Measurements from ENCODE around the gene MCCD1.
"Not testable (repeated sequence)": the region's sequence is repeated elsewhere in the genome, so short reads cannot be mapped to it uniquely, and the experiment has no call there.

The MCCD1 gene

GRCh38 chr6:31498748-31499147 is 30.0 kb upstream of the MCCD1 start:
- no peak for DNase-seq (ENCODE audit: low spot score)
- no peak overlapping the region for H3K27ac ChIP-seq
- TF ChIP-seq CTCF (conservative IDR thresholded peaks at IDR 0.05; ENCODE audit: low read depth): no peak
- CTCF ChIA-PET: interaction anchor here (0.6 kb wide), 1 partner anchor 219 kb away, joined by 4 read pairs; no protein-coding TSS in a partner anchor
- POLR2A ChIA-PET (ENCODE audit: low non-redundant PET): no interaction called here

GRCh38 chr6:31499648-31500047 is 29.1 kb upstream of the MCCD1 start:
- DNase-seq (ENCODE audit: low spot score); H3K27ac ChIP-seq: not testable (repeated sequence)

GRCh38 chr6:31502586-31502985 is 26.2 kb upstream of the MCCD1 start:
- DNase-seq (ENCODE audit: low spot score): no peak
- H3K27ac ChIP-seq: no peak overlapping the region
- POLR2A ChIA-PET (ENCODE audit: low non-redundant PET): no interaction called here
- TF ChIP-seq CTCF (conservative IDR thresholded peaks at IDR 0.05; ENCODE audit: low read depth): no peak
- CTCF ChIA-PET: interaction anchor here (0.7 kb wide), 1 partner anchor 8 kb away, joined by 3 read pairs; no protein-coding TSS in a partner anchor

More at GRCh38 chr6:31499648-31500047, 29.1 kb upstream of the MCCD1 start:
- CTCF ChIA-PET; POLR2A ChIA-PET (ENCODE audit: low non-redundant PET): not testable (repeated sequence)

- CTCF ChIA-PET; POLR2A ChIA-PET (ENCODE audit: low non-redundant PET); H3K27ac ChIP-seq; DNase-seq (ENCODE audit: low spot score): not testable (repeated sequence)
Observed at GRCh38 chr6:31509036-31509435, 19.7 kb upstream of the MCCD1 start.

GRCh38 chr6:31510007-31510406 is 18.8 kb upstream of the MCCD1 start:
- no peak for TF ChIP-seq CTCF (conservative IDR thresholded peaks at IDR 0.05; ENCODE audit: low read depth)
- ChIA-PET CTCF (no interaction called here), POLR2A (ENCODE audit: low non-redundant PET) (no interaction called here)
- no peak for DNase-seq (ENCODE audit: low spot score)
- no peak overlapping the region for H3K27ac ChIP-seq

GRCh38 chr6:31513456-31514165 is 15.2 kb upstream of the MCCD1 start:
- POLR2A ChIA-PET (ENCODE audit: low non-redundant PET): no interaction called here
- DNase-seq (ENCODE audit: low spot score): no peak
- TF ChIP-seq CTCF (conservative IDR thresholded peaks at IDR 0.05; ENCODE audit: low read depth): no peak
- CTCF ChIA-PET: interaction anchor here (0.7 kb wide), 1 partner anchor 23 kb away, joined by 3 read pairs; no protein-coding TSS in a partner anchor
- no peak overlapping the region for H3K27ac ChIP-seq

- no peak for DNase-seq (ENCODE audit: low spot score)
- no peak for TF ChIP-seq CTCF (conservative IDR thresholded peaks at IDR 0.05; ENCODE audit: low read depth)
- H3K27ac ChIP-seq: no peak overlapping the region
- ChIA-PET CTCF (interaction anchor here (0.6 kb wide), 1 partner anchor 10 kb away, joined by 5 read pairs; no protein-coding TSS in a partner anchor), POLR2A (ENCODE audit: low non-redundant PET) (no interaction called here)
Observed at GRCh38 chr6:31521835-31522234, 6.9 kb upstream of the MCCD1 start.
